Stimulated activated CD8-positive, alpha-beta memory T cell treated with anti-CD3 and anti-CD28 coated beads, Interleukin-12 subunit alpha, Interleukin-12 subunit beta, amount 100 ng/mL, for 1 hour (primary cell): ENCODE results near the gene USH2A.

Experiments used
- DNase-seq: peaks from one replicate; pipeline ENCODE4 v3.0.0-alpha.2; 2020; ENCODE audit warnings: low read depth

The USH2A gene

DNA sequence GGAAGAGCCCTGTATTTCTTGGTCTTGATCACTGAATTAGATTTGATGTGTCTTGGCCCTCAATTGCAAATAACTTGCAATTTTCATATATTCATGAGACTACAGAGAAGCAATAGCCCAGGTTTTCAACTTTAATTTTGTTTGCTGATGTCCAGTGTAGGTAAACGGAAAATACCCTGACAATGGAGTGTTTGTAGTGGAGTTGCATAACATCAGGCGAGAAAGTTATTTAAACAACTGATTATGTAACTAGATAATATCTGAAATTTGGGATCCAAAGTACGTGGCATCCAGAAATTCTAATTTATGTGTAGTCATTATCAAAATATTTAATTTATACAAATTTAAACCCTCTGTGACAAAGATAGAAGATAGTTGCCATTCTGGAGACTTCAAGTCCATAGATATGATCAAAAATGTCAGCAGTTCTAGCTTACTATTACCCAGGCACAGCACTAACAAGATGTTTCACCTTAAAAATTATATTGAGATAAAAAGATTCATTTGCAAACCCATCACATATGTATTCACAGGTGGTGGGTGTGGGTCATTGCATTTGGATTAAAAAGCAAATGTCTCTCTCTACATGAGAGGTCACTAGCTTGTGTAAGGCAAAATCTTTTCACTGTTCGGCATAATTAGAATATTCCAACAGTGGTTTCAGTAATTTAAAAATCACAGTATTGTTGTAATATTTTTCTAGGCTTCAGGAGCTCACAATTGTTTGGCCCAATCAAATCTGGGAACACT, 705.4 kb downstream of the USH2A start:
- no peak for DNase-seq

DNA sequence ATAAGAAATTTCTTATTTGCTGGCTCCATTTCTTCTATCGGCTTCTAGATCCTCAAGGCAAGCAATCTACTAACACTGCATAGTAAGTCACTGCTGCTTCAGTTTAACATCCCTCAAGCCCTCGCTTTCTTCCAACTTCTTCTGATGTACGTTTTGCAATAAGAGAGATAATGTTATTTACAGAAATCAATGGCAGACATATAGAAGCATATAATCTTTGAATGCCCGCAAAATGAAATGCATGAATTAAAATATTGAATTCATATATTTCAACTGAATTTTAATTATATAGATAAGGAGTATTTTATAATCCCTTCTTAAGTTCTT, 712.4 kb downstream of the USH2A start:
- no peak for DNase-seq

DNA sequence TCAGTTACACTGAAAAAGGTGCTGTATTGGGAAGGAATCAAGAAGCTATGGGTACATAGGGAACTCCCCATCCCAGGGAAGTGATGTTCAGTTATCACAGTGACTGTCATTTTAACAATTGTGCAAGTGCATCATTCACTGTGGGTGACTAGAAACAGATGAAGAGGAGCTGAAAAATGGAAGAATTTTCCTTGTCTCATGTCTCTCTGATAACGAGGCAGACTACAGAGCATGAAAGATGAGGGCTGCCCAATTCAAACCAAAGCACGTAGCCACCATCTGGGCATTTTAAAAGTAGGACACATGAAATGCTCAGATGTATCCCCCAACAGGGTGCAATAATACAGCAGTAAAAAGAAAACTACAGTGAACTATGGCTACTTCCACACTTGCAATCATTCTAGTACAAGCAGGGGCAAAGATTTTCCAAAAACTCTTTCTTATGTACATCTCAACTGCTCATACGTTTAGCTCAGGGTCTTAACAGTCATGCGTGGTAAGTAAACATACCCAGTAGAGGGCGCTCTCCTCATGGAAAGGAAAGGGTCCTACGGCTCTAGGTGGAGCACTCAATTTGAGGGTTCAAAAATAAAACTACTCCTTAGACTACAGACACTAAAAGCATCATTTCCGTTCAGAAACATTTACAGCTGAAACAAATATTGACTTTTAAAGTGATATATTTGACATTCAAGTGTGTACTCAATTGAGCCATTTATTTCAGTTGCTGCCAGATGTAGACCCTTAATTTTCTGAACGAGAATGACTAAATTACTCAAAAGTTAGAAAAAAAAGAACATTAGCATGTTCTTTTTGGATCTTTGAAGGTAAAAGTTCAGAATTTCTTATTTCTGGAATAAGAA, 713.0 kb downstream of the USH2A start:
- DNase-seq: no peak

DNA sequence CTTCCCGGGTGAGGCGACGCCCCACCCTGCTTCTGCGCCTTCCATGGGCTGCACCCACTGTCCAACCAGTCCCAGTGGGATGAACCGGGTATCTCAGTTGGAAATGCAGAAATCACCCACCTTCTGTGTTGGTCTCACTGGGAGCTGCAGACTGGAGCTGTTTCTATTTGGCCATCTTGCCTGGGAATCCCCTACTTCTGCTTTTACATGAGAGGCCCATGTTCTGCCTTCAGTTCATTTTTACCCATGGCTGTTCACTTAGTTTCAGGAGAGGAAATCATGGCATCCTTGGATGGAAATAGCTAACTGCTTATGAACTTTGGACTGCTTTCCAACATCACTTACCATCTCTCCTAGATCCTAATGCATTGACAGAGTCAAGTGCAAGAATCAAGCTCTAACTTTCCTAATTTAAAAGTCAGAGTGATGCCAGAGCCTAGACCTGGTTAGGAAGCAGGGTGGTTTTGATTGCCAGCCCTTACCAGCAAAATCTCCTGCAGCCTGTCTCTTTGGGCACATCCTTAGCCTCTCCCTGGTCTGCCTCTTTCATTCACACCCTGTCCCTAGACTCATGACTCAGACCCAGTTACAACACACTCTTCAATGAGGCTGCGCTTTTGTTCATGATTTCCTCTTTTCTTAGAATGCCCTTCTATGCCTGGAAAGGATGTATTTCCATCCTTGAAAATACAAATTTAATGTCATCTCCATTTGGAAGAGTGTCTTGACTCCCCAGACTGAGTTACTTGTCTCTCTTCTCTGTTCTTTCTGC, 719.0 kb downstream of the USH2A start:
- DNase-seq: no peak

DNA sequence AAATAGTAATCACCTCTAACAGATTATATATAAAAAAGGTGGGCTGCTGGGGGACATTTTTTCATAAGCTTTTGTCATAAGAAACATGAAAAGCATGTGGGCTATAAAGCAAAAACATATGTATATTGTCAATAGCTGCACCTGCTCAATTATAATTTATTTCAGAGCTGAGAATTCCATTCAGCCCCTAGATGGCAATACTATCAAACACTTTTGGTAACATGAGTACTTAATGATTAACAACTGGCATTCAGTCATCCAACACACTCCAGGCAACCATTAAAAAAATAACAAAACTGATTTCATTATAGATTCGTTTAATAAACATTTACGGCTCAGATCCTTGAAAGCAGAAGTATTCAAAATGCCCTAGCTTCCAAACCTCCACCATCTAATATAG, 741.0 kb downstream of the USH2A start:
- DNase-seq: no peak

DNA sequence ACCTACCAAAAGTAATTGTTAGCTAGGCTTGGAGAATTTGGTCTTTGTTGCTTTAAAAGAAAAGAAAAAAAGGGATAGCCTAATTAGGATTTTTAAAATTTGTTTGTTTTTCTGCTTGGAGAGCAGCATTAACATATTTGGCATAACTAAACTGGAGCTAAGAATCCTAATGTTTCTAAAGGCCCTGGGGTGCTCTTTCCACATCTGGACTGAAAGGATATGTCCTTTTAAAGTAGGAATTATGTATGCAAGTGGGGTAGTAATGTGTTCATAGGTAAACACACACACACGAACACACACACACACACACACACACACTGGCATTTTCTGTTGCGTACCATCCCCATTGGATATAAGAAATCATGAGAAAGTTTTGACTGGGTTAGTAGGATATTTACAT, 742.2 kb downstream of the USH2A start:
- no peak for DNase-seq

DNA sequence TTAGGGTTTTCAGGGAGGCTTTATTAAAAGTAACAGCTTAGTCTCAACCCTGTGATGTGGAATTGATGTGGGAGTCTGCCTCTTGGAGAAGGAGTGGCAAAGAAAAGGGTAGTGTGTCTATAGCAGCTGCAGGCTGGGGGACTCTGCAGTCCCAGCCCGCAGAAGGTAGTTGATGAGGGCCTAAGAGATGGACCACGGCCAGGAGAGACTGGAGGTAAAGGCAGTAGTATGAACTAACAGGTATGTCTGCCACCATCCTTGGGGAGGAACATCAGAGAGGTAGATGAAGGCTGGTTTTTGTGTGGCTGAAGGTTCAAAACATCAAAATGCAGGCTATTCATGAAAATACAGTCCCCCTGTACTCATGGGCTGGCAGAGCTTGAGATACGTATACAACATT, 744.0 kb downstream of the USH2A start:
- DNase-seq: no peak

DNA sequence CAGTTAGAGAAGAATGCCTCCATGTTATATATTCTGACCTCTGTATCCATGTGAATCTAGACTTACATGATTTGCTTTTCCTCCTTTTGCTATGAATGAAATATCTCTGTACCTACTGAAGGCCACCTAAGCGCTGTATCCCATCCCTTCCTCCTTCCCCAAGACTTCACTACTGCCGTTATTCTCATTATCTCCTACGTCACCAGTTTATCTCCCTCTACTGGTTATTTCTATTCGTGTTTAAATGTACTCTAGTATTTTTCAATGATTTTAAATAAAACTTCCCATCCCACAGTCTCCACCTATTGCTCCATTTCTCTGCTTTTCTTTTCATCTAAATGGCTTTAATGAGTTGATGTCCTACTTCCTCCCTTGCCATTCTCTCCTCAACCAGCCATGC, 746.1 kb downstream of the USH2A start:
- no peak for DNase-seq

DNA sequence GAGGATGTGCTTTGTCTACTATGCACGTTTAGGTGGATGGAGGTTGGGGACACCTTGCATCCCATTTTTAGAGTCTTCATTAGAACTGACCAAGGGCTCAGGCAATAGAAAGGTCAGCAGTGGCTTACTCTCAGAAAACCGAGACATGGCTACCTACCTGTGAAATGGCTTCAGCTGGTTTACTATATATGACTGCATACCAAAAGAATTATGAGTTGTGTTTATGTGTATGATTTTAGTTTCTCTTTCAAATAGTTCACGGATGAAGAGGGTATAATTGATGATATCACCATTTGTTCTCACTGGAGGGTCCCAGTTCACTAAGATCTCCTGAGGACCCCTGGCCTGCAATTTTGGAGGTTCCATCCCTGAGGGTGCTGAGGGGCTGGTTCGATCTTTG, 749.3 kb downstream of the USH2A start:
- no peak for DNase-seq

DNA sequence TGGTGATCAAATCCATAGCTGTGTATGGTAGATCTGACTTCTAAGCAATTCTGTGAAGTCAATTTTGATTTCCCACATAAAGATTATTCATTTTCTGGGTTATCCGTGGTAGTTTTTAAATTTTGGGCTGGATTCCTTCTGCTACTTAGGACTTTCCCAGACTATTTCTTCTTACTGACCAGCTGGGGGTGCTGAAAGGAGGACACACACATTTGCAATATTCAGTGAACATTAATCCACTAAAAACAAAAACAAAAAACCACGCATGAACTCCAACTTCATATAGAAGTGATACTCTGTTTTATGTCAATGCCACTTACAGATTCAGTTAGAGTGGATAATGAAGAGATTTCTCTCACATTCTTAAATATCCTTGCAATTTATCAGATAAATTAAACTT, 750.8 kb downstream of the USH2A start:
- no peak for DNase-seq

DNA sequence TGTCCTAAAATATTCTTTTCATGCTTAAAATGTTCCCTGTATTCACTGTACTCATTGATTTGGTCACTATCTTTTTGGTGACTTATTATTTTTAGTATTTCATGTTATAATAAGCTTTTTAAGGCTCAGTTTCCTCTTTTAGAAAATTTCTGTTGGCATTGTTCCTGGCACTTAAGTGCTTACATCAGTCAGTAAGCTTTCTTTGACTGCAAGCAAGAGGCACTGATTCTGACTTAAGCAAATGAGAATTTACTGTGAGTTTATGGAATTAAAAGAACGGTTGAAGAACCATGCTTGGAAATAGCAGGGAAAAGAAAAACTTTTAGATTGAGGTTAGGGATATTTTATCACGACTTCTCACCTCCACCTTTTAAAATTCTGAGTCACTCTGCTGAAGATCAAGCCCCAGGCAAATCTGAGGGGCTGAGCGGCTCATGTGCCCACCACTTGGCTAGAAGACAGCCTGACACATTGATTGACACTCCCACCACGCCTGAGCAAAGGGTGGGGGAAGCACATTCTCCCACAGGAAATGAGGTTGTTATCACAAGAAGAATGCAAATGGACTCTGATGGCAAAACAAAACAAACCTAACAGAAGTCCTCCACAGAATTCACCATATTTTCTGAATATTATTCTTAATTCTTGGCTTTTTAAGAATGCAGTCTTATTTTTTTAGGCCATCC, 753.3 kb downstream of the USH2A start:
- no peak for DNase-seq

DNA sequence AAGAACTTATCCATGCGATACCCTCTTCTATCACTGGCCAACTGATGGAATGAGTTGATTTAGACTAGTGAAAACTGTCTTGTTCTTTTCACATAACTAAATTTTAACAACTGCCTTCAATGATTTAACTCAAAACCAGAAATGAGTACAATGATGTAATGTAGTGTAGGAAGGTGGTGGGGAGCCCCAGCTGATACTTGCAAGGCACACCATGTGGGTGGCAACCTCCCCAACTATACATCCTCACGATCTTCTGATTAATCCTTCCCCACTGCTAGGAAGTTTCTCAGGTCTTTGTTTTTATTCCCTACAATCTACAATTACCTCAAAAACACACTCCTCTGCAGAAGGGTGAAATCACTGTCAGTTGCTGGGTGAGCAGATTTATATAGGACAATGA, 755.5 kb downstream of the USH2A start:
- no peak for DNase-seq

DNA sequence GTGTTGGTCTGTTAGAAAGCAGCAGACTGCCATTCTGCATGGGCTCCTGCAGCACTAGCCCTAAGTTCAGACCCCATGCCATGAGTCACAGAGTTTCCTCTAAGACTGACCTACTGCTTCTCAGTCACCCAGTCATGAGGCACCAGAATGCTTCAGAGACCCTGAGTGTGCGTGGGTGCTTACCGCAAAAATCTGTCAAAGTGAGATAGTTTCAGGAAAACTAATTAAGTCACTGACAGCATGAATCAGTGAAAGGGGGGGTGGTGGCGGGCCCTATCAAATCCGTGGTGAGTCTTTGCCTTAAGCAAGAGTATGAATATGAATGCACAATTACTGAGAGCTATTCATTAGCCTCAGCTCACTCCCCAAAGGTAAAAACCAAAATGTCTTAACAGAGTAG, 758.0 kb downstream of the USH2A start:
- no peak for DNase-seq

DNA sequence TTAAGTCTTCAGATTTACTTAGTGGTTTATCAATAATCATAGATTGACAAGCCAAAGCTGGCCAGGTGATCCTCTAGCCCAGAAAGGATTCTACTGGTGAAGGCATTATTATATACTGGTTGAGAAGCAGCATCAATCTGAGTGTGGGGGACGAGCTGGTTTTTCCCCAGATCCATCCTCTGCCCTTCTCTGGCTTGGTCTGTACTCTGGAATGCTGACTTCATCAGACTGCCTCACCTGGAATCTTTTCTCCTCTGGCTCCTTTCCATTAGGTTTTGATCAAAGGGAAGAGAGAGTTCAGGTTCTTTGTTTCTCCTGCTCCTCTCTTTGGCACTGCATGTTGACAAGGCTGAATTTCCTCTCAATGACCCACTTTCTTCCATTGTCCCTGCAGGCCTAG, 762.2 kb downstream of the USH2A start:
- DNase-seq: no peak

DNA sequence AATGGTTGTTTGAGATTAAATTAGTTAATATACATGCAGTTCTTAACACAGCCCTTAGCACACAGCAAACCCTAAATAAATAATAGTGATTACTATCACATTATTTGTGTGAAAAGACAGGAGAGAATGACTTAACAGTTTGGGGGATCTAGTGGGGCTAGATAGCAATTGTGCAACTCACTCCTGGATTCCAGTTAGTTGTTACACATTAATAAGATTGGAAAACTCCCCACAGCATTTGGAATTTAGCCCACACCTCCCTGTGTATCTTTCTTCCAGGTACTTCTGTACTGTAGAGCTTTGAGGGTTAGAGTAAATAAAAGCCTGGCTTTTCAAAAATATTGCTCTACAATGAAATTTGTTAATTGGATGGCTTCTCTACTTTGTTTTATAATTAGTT, 763.0 kb downstream of the USH2A start:
- no peak for DNase-seq

DNA sequence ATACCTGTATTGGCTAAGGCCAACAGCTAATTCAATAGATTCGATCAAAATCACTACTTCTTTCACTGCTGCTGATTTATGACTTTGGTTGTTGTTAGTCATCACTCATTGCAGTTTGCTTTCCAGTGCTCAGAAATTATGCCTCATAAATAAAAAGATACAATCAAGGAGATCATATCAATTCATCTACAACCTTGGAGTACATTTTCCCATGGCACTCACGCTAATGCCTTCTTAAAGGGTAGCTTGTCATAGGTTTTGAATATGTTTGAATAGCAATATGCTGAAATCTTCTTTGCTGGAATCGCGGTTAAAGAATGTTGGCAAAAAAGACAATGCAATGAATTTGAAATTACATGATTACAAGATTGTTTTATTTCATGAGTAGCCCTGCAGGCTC, 766.2 kb downstream of the USH2A start:
- DNase-seq: no peak

DNA sequence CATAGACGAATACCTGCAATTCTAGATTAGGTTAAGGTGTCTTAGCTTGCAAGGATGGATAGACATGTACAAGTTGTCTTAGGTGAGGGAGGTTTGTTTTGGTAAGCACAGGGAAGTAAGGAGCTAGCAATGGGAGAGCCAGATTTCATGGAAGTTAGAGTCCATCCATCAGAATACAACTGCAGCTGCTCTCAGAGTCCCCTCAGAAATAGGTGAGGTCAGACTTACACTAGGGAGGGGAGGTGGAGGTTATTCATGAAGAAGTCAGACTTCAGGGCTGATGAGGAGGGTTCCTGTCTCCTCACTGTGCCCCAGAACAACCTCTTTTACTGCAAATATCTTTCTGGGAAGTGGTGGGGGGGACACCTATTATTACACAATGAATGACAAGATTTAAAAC, 770.9 kb downstream of the USH2A start:
- DNase-seq: no peak

DNA sequence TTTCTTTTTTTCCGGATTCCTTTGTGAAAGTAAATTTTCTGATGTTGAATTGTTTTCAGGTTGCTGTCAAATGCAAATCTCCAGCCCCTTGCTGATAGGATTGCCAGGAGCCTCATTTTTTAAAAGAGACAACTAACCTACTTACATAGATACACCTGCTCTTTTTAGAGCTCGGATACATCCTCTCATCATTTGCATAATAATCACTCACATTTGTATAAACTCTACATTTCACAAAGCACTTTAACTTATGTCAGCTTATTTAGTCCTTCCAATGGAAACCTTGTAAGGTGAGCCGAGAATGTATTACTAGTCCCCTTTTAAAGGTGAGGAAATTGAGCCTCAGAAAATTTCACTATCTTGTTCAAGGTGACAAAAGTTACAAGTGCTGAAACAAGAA, 771.4 kb downstream of the USH2A start:
- DNase-seq: no peak

DNA sequence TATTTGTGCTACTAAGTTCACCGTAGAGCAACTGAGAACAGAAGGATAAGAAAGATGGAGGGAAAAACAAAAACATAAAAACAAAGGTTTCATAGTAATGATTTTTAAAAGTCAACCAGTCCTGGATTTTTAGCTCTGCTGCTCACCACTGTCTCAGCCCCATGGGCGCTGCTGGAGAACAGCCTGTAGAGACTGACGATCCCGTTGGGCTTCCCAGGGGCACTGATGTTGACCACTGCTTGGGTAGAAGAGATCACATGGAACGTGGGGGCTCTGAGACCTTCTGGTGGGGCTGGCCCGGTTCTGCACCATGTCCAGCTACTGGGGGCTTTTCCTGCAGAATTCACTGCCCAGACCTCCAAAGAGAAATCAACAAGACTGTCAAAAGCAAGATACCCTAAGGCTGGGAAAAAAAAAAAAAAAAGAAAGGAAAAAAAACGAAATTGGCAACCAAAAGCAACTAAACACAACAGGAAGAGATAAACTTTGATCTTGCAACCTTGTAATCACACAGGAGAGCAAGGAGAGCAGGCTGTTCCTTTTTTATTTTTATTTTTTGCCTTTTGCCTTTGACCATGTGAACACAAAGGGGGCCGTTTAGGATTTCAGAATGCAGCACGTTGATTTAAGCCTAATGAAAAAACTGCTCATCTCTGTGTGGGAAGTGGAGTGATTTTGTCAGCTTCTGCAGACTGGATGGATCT, 772.6 kb downstream of the USH2A start:
- DNase-seq: no peak

DNA sequence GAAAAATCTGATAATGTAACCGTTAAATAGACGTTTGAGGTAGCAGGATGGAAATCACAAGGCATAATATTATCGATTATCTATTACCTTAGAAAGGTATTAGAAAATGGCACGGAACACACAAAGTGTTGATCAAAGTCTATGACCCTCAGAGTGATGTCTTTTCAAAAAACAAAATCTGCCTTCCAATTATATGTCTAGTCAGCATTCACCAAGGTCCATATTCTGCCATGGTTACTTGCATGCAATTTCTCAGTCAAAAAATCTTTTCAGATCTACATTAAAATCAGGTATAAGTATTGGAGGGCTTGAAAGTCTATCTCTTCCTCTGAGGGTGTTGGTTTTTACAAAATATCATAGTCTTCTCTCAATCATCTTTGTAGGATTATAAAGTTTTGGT, 774.3 kb downstream of the USH2A start:
- no peak for DNase-seq

DNA sequence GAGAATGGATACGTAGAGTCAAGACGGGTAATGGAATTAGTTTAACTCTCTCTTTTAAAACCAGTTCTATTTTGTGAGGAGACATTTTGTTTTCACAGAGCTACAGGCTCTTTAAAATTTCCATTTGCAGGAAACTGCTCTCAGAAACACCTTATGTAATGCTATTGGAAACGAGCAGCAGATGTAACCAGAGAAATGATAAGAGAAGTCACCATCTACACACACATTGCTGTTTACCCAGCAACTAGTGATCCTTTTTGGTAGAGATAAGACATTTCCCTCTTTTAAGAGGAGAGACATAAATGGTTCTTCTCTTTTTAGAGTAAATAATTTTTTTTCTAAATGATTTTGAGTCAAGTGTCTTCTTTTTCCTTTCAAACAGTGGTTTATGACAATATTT, 775.5 kb downstream of the USH2A start:
- no peak for DNase-seq

DNA sequence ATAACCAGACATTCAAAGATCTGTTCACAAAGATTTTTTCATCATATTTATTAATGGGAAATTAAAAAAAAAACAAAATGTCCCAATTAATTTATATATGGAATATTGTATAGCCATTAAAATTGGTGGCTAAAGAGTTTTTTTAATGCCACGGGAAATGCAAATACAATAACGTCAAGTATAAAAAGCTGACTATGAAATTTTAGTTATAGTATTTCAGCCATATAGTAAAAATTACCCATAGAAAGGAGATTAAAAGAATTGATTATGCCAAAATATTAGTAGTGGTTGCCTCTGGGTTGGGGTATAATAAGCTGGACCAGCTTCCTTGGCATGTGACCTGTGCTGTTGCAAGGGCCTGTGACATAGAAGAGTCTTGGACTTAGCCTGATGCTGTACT, 777.4 kb downstream of the USH2A start:
- no peak for DNase-seq
